OCI-M2 (cell line): Measurements from ENCODE around the gene ANKRD34A.

Experiments
- DNase-seq: peaks from one replicate; lab custom pipeline; 2025; ENCODE audit not compliant: unreplicated experiment; lab: John Stamatoyannopoulos, UW

The ANKRD34A gene

DNA sequence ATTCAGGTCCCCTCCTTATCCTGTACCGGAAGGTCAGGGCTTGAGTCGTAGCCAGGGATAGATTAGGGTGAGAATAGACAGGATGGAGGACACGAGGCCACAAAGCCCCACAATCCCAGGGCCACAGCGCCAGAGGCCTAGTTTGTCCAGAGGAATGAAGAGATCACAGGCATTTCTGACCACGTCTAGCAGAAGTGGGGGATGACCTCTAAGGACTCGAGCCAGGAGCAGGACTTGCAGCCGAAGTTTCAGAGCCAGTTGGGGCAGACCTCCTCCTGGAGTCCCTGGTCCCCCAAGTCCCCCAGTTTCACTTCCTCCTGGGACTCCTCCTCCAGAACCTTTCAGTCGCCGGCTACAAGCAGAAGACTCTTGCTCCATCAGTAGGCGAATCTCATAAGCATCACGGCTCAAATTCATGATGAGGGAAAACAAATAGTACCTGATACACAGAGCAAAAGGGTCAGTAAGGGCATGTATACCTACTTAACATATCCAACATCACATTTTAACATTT, 52.2 kb downstream of the ANKRD34A start:
- no peak for DNase-seq
